Non-pigmented ciliary epithelial cell (primary cell): Measurements from ENCODE around the gene ABHD12B.
"Not testable (repeated sequence)": the region's sequence is repeated elsewhere in the genome, so short reads cannot be mapped to it uniquely, and the experiment has no call there.

Source experiments
- DNase-seq: peaks from one replicate; pipeline ENCODE4 v3.0.0-alpha.2; 2010; ENCODE audit warnings: low read depth

Gene ABHD12B

GRCh38 chr14:50896421-50896820 is 24.6 kb downstream of the ABHD12B start:
- DNase-seq, result not testable (repeated sequence)

DNA sequence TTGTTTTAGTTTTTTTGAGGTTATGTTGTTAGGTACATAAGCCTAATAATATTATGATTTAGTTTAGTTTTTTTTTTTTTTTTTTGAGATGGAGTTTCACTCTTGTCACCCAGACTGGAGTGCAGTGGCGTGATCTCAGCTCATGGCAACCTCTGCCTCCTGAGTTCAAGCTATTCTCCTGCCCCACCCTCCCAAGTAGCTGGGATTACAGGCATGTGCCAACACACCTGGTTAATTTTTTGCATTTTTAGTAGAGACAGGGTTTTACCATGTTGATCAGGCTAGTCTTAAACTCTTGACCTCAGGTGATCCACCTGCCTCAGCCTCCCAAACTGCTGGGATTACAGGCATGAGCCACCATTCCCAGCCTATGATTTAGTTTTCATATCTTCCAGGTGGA is 25.2 kb downstream of the ABHD12B start:
- DNase-seq, result not testable (repeated sequence)

GRCh38 chr14:50897658-50898175 is 25.9 kb downstream of the ABHD12B start:
- DNase-seq, result no peak

DNA sequence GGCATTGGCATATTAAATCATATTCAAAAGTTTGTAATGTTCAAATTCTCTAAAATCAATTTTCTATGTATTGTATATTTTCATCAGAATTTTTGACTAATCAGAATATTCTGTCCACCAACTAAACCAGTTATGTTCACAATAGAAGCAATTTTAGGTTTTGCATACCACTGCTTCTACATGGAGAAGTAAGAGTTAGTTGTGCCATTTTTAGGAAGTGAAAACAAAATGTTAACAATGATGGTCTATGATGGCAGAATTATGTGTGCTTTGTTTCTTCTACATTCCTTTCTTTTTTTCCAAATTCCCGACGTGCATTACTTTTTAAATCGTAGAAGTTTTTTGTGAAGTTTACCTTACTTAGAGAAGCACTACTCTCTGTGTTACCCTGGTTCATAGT is 29.5 kb downstream of the ABHD12B start:
- DNase-seq, result no peak

- DNase-seq, result no peak
Measured at GRCh38 chr14:50904719-50905118, 32.9 kb downstream of the ABHD12B start.

- DNase-seq, result no peak
Measured at GRCh38 chr14:50906326-50907065, 34.6 kb downstream of the ABHD12B start.

DNA sequence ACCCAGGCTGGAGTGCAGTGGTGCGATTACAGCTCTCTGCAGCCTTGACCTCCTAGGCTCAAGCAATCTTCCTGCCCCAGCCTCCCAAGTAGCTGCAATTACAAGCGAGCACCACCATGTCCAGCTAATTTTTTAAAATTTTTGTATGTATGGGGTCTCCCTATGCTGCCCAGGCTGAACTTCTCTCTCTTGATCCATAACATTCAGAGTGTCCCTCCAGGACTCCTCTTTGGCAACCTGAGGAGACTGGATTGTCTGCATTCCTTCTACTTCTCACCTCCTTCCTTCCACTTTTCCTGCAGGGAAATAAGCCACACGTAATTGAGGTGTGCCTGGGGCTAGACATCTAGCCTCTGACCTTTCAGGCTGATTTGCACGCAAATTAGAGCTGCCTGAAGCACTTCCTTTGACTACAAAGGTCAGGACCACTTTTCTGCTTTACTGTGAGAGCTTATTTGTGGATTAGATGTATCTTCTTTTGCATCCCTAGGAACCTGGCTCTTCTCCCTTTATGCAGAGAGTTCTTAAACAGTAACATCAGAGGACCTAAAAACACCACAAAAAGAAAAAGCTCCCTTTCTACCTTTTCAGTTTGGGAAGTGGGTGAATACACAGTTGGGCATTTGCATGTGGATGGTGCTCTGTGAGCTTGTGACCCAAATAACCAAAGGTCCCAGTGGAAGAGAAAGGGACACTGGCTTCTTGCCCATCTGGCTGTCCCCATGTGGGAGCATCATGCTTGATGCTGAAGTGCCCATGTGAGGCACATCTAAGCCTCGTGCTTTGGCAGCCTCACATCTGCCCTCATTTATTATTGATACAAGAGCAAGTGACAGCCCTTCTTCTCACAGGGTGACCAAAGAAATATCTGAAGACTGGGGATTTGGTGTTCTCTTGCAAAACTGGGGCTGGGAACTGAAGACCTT is 38.9 kb downstream of the ABHD12B start:
- DNase-seq, result no peak

DNA sequence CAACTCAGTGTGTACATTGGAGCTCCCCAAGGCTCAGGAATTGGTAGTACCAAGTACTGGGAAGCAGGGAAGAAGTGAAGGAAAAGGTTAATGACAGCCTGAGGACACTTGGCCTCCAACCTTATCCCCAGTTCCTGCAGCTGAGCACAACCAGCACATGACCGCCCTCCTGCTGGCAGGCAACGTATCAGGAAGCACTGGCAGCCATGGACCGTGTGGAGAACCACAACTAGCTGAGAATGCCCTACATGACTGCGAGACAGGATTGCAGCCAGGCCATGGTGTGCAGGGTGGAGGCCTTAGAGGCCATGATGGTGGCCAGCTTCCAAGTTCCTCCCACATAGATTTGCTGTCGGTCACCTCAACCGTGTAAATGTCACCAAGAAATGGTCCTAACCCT is 45.6 kb downstream of the ABHD12B start:
- no peak for DNase-seq

GRCh38 chr14:50919524-50919923 is 47.7 kb downstream of the ABHD12B start:
- not testable (repeated sequence) for DNase-seq

DNA sequence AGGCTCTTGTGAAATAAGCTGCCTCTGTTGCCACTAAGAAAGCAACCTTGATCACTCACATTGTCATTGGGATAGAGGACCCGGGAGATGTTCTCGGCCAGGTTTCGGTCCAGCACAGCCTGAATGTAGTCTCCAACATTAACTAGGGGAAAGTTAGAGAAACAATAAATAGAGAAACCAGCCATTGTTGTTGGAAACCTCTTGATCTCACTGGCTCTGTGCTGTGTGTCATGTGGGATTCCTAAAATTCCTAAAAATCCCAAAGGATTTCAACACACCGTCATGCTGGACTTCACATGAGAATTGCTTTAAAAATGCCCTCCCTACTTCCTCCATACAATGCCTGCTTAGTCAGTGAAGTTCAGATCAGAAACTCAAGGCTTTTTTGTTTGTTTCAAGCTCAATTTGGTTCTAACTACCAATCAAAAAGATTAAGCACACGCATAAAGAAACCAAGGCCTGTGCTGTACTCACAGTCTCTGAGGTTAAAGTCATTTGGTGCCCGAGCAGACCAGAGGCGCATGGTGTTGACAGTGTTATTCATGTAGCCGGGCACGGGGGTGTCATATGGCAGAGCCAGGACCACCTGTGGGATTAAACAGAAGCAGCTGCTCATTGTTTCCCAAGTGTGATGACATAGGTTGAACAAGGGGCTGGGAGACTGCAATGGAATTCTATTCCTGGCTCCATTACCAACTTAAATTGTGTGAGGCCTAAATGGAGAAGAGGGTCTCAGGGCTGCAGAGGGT is 48.8 kb downstream of the ABHD12B start:
- peak; percentile 46 for DNase-seq

DNA sequence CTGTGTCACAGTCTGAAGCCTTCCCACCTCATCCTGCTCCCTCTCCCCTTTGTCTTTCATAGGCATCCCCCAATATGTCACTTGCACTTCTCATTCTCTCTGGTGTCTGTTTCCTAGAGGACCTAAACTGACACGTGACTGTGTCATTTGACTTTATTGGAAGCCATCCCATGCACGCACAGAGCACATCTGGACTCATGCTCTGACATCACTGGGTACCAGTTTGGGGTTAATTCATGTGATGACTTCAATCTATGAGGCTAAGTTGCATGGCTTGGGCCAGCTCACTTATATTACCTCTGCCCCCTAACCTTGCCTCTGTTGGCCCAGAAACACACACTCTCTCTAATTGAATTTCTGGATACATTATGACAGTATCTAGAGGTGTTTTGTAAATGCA is 51.0 kb downstream of the ABHD12B start:
- DNase-seq, result no peak

DNA sequence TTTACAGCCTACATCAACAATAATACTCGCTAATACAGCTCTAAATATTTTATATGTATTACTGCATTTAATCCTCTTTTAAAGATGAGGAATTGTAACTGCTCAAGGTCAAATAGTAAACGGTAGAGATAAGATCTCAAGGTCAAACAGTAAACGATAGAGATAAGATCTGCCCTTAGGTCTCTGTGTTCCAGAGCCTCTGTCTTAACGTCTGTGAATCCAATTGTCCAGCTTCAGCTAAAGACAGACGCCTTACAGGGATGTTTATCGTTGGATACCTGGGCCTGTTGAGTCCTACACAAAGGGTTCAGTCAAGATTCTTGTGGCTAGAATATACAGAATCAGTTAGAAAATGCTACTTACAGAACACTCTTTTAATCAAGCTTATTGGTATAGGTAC is 52.4 kb downstream of the ABHD12B start:
- no peak for DNase-seq

- DNase-seq, result no peak
Measured at GRCh38 chr14:50924843-50925242, 53.0 kb downstream of the ABHD12B start.

DNA sequence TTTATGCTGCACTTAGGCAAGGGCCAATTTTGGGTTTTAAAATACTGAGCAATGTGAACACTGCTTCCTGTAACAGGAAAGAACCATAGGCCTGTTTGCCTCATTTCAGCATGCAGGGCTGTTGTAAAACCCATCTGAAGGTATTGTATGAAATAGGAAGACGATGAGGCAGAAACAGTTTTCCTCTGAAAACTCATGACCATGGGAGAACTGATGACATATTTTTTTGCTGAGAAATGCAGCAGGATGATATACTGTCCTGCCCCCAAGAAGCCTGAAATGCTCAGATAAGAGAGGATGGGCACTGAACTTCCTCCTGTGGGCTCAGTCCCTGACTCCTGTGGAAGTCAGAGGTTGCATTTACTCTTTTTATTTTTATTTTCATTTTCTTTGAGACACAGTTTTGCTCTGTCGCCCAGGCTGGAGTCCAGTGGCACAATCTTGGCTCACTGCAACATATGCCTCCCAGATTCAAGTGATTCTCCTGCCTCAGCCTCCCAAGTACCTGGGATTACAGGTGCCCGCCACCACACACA is 55.1 kb downstream of the ABHD12B start:
- DNase-seq, result no peak

DNA sequence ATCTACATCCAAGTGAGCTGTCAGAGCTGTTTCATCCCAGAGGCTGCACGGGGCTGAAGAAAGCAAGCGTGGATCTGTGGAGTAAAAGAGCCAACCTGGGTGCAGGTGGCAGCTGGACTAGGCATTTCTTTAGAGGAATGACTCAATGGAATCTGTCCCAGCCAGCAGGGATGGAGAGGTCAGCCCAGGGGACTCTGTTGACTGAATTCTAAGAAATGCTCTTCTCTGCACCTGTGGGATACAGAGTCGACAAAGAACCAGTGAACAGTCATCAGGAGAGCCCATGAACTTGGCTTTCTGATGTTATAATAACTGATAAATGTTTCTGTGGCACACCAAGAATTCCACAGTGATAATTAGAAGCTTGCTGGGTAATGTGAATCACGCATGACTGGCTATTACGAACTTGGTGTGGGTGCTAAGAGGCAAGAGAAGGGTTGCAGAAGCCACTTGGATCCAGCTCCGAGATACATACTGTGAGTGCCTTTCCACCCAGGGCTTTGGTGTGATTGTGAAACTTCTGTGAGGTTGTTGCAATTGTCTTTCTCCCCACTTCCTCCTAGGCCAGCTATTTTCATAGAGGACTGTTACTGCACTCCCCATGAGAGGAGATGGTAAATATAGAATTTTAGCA is 56.3 kb downstream of the ABHD12B start:
- peak; percentile 49 for DNase-seq

DNA sequence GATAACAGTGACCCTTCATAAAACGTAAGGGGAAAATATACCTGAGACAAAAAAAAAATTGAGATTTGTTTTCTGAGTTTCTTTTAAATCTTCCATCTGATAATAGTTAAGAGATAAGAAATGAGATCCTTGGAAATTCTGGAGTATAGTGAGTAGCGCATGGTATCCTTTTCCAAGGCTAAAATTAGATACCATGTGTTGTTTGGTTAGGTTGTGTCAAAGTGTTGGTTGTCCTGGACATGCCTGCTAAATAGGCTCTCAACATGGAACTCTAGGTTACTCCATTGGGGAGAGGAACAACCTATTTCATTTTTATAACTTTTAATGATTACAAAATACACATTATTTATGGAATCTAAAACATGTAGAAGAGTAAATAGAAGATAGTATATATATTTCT is 57.7 kb downstream of the ABHD12B start:
- DNase-seq, result no peak

DNA sequence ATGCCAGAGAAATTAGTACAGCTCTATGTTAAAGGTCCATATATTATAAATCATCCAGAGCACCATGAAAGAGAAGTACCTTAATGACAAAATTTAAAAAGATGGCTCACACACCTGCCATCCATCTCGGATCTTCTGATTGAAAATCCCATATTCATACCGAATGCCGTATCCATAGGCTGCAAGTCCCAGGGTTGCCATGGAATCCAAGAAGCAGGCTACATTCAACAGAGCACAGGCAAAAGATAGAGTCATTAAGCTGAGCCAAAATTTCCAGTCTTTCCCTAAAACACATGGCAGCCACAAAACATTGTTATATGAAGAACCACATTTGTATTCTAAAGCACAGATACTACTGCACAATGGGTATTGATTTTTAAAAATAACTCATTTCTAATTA is 59.7 kb downstream of the ABHD12B start:
- no peak for DNase-seq

DNA sequence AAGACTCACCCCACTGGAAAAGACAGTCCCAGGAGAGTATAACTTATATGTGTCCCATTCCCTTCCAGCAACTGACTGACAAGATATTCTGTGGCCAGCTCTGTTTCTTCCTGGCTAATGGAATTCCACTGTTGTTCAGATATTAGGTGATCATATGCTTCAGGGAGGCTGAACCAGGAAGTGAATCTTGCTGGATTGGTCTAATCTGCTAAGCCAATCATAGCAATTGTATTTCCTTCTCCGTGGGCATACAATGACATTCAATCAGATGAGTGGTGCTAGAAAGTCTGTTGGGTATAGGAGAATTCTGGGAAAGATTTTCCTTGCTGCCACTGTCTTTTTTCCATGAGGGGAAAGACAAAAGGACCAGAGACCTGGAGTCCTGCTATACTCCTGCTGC is 60.3 kb downstream of the ABHD12B start:
- DNase-seq, result no peak

DNA sequence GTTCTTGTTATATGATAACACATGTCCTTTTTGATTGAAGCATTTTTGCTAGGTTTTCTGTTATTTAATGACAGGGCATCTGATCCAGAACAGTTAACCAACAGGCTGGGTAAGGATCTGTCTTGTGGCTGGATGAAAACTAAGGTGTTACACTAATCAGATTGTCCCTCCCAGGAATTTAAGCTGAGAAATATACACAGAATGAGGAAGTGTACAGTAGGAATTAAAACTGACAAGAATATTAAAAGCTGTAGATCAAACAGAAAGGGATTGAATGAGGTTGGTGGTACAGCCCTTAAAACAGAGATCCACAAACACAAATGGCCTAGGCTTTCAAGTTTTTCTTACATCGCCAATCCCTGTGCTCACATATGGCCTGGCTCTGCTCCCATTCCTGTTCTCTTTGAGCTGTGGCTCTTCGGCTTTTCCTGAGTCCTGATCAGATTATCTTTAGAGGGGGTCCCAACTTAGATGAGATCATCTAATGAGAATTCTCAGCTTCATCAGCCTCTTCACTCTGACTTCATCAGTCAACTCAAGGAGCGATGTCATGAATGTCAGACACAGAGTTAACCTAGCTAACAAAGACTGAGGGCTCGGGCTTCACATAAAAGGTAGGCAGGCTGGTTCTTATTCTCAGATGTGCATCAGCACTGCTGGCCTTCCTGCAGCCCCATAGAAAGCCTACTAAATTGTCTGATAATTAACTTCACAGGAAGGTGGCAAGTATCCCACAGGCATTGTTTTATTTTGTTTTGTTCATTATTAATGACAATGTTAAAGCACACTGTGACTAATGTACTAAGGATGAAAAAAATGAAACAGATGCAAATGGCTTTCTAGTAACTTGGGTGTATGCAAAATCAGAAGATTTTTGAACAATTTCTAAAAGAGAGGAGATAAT is 61.0 kb downstream of the ABHD12B start:
- DNase-seq, result no peak
